ENCODE results near the gene NFE2. TPM values are rescaled to one million over a fixed set of nuclear protein-coding genes. Genes with fewer than 3 reads are reported as not detected.

NFE2 gene
- total and polyA plus RNA-seq, 2 of the 8 experiments (the other 6 are each of a cell fraction or from before 2014, with no cell fraction given): 2.0 to 6.1 TPM

GRCh38 chr12:54280468-54281260 lies 20.2 kb downstream of the NFE2 start, which contains the start of gene HNRNPA1 (continued):
- TF ChIP-seq FOSL1 (IDR thresholded peaks at IDR 0.05; ENCODE audit: insufficient read depth, low read depth, low read length): no peak
- TF ChIP-seq ATF3 (IDR thresholded peaks at IDR 0.05; ENCODE audit: insufficient read depth, low read depth, low read length): no peak
- no peak for TF ChIP-seq POU5F1 (IDR thresholded peaks at IDR 0.05; ENCODE audit: low read depth, low read length)
- TF ChIP-seq ASH2L (IDR thresholded peaks at IDR 0.05; ENCODE audit: low read length): peak; percentile 49
- TF ChIP-seq BCL11A (IDR thresholded peaks at IDR 0.05; ENCODE audit: low read depth in 2 of 2, low read length in 2 of 2): no peak
- no peak for TF ChIP-seq SIX5 (IDR thresholded peaks at IDR 0.05; ENCODE audit: low read depth, low read length)
- TF ChIP-seq SIN3A (conservative IDR thresholded peaks at IDR 0.05 in 1 of 2, IDR thresholded peaks at IDR 0.05 in 1 of 2; ENCODE audit: low read depth in 1 of 2, low read length in 2 of 2): 0 out of 4 replicates have a peak, but pooled peaks of 1 of the 2 experiments have one; percentile 32
- no peak for TF ChIP-seq E2F6 (IDR thresholded peaks at IDR 0.05)
- no peak for TF ChIP-seq BACH1 (IDR thresholded peaks at IDR 0.05; ENCODE audit: low read length)
- peak; percentile 64 for TF ChIP-seq NRF1 (IDR thresholded peaks at IDR 0.05; ENCODE audit: low read depth, low read length)
- TF ChIP-seq CTCF (IDR thresholded peaks at IDR 0.05; ENCODE audit: control extremely low read depth in 1 of 3, insufficient read depth in 1 of 3, low read depth in 1 of 3, low read length in 3 of 3): no peak
- no peak for TF ChIP-seq USF2 (IDR thresholded peaks at IDR 0.05; ENCODE audit: low read length)
- no peak for TF ChIP-seq RAD21 (IDR thresholded peaks at IDR 0.05 in 1 of 2, conservative IDR thresholded peaks at IDR 0.05 in 1 of 2; ENCODE audit: low read depth in 2 of 2, low read length in 2 of 2)
- TF ChIP-seq GABPA (IDR thresholded peaks at IDR 0.05; ENCODE audit: borderline replicate concordance, insufficient read depth, low read length): no peak
- no peak for TF ChIP-seq ZNF274 (IDR thresholded peaks at IDR 0.05; ENCODE audit: borderline replicate concordance, extremely low read depth, low read length)
- TF ChIP-seq BRCA1 (IDR thresholded peaks at IDR 0.05; ENCODE audit: low read depth, low read length): no peak
- TF ChIP-seq SUZ12 (IDR thresholded peaks at IDR 0.05; ENCODE audit: low read length): no peak
- TF ChIP-seq CHD2 (IDR thresholded peaks at IDR 0.05; ENCODE audit: low read length): peak; percentile 88

All from H1 (cell line).